HepG2 (cell line): ENCODE data around the gene PLA2G7. TPM values are rescaled to one million over a fixed set of nuclear protein-coding genes. Genes with fewer than 3 reads are reported as not detected.

Experiments
- ATAC-seq: fragments of 200-7000 bp; cut with Tn5 transposase; 3 replicates; pipeline ENCODE4 v1.9.1; 2020; ENCODE audit warnings: mild to moderate bottlenecking, moderate library complexity
- BruUV-seq: library from RNA; stranded (reverse); fragments of 400-500 nt; replicated peaks from 2 replicates; lab custom pipeline; 2021; lab: Mats Ljungman, UMichigan
- CTCF ChIA-PET: fragments of 300-600 bp; formaldehyde crosslinking; extraction: SDS; loops from one replicate; lab custom pipeline; 2021; ENCODE audit warnings: low total read pairs, inconsistent platforms, low intra/inter-chr PET ratio; lab: Yijun Ruan, JAX
- POLR2A ChIA-PET: fragments of 350-600 bp; sonication (Branson Sonifier 250); formaldehyde crosslinking; loops from one replicate; lab custom pipeline; 2020; ENCODE audit warnings: antibody characterized with exemption, inconsistent platforms; lab: Yijun Ruan, JAX
- DNase-seq: peaks from one replicate; pipeline ENCODE4 v3.0.0-alpha.2; 2015; ENCODE audit warnings: low spot score
- FAIRE-seq: peaks from 3 replicates; lab custom pipeline; 2011; peaks lifted over from hg19 to GRCh38; lab: Jason Lieb, UNC
- H2AFZ ChIP-seq: one replicate; pipeline ENCODE4 v1.6.1; 2011; ENCODE audit warnings: low read length, inconsistent platforms
- H3K27ac ChIP-seq: fragments of 300-600 bp; 3 replicates; pipeline ENCODE4 v1.8.0; 2011; ENCODE audit warnings: mixed run types, mild to moderate bottlenecking, mixed read lengths, low read length, inconsistent platforms; ENCODE audit not compliant: insufficient read depth; ENCODE audit errors: extremely low read length
- H3K27me3 ChIP-seq, 2 experiments: fragments of 200-600 bp in 1 of 2; 2 replicates in 1 of 2; 3 replicates in 1 of 2; pipeline versions ENCODE4 v1.6.0 to v1.8.0; 2011; ENCODE audit warnings: low read length in 2 of 2, mild to moderate bottlenecking in 2 of 2, moderate library complexity in 2 of 2, inconsistent platforms in 1 of 2; ENCODE audit not compliant: insufficient read depth in 2 of 2, control insufficient read depth in 1 of 2
- H3K36me3 ChIP-seq, 2 experiments: fragments of 200-600 bp in 1 of 2; replicated peaks in 1 of 2; 2 replicates in 1 of 2; 3 replicates in 1 of 2; pipeline versions ENCODE4 v1.5.1 to v1.8.0; 2011; ENCODE audit warnings: low read length in 2 of 2, inconsistent platforms in 1 of 2; ENCODE audit not compliant: insufficient read depth in 2 of 2, control insufficient read depth in 1 of 2
- H3K4me1 ChIP-seq: 2 replicates; pipeline ENCODE4 v1.5.1; 2012; ENCODE audit warnings: low read length, inconsistent platforms; ENCODE audit not compliant: insufficient read depth
- H3K4me2 ChIP-seq: 2 replicates; pipeline ENCODE4 v1.6.0; 2011; ENCODE audit warnings: low read depth, low read length, inconsistent platforms
- H3K4me3 ChIP-seq, 3 experiments: fragments of 200-600 bp in 1 of 3; sonication (generic), shearing (Covaris generic) in 1 of 3; replicated peaks in 1 of 3; 2 replicates each; pipeline ENCODE4 v1.5.1; 2011 to 2016; ENCODE audit warnings: low read length in 3 of 3, inconsistent platforms in 2 of 3, low read depth in 2 of 3, mild to moderate bottlenecking in 2 of 3, control low read depth in 1 of 3, mixed read lengths in 1 of 3; ENCODE audit not compliant: insufficient read depth in 1 of 3
- H3K79me2 ChIP-seq: one replicate; pipeline ENCODE4 v1.6.1; 2011; ENCODE audit warnings: low read length, inconsistent platforms; ENCODE audit not compliant: insufficient read depth
- H3K9ac ChIP-seq: 2 replicates; pipeline ENCODE4 v1.6.0; 2011; ENCODE audit warnings: mild to moderate bottlenecking, low read depth, low read length, inconsistent platforms; ENCODE audit not compliant: insufficient read depth
- H3K9me3 ChIP-seq: 2 replicates; pipeline ENCODE4 v1.5.1; 2012; ENCODE audit warnings: mild to moderate bottlenecking, low read length
- H4K20me1 ChIP-seq: 2 replicates; pipeline ENCODE4 v1.6.0; 2011; ENCODE audit warnings: inconsistent platforms, mild to moderate bottlenecking, low read length, moderate library complexity; ENCODE audit not compliant: insufficient read depth
- CCAR2 ChIP-seq: fragments of 200-400 bp; formaldehyde crosslinking; optimal IDR thresholded peaks from 2 replicates; pipeline ENCODE3; 2018; ENCODE audit warnings: low read depth, mild to moderate bottlenecking, low read length, moderate library complexity
- DNMT1 ChIP-seq: sonication (generic); formaldehyde crosslinking; IDR thresholded peaks from 2 replicates; pipeline ENCODE4 v1.5.1; 2020; ENCODE audit warnings: mild to moderate bottlenecking, missing genetic modification reagents
- IRF2 ChIP-seq: IDR thresholded peaks from 2 replicates; pipeline ENCODE4 v1.6.1; 2018; ENCODE audit warnings: missing genetic modification reagents, missing compliant biosample characterization
- RBFOX2 ChIP-seq: fragments of 200-400 bp; formaldehyde crosslinking; IDR thresholded peaks from 2 replicates; pipeline ENCODE4 v1.6.1; 2017; ENCODE audit warnings: low read depth, mild to moderate bottlenecking, low read length
- STAT6 ChIP-seq: sonication (generic); formaldehyde crosslinking; IDR thresholded peaks from 2 replicates; pipeline ENCODE4 v1.4.0; 2020; ENCODE audit warnings: missing genetic modification reagents, mild to moderate bottlenecking, borderline replicate concordance
- TGIF2 ChIP-seq: IDR thresholded peaks from 2 replicates; pipeline ENCODE4 v1.6.1; 2016; ENCODE audit warnings: control low read depth, missing compliant biosample characterization
- ZBTB1 ChIP-seq: sonication (generic); formaldehyde crosslinking; IDR thresholded peaks from 2 replicates; pipeline ENCODE4 v1.4.0; 2020; ENCODE audit warnings: missing genetic modification reagents, borderline replicate concordance
- ZBTB20 ChIP-seq: sonication (generic); formaldehyde crosslinking; IDR thresholded peaks from 2 replicates; pipeline ENCODE4 v1.8.1; 2023; ENCODE audit warnings: missing genetic modification reagents, low read depth, mild to moderate bottlenecking, borderline replicate concordance
- ZBTB7B ChIP-seq: sonication (generic); formaldehyde crosslinking; IDR thresholded peaks from 2 replicates; pipeline ENCODE4 v1.4.0; 2020; ENCODE audit warnings: missing genetic modification reagents
- ZNF205 ChIP-seq: IDR thresholded peaks from 2 replicates; pipeline ENCODE4 v1.6.1; 2018; ENCODE audit warnings: missing biosample characterization, missing genetic modification reagents
- in situ Hi-C: cut with HindIII; loops from 2 replicates; pipeline ENCODE4 v1.10.0; 2017; ENCODE audit warnings: low pct_unique_long_range_greater_than_20kb; ENCODE audit not compliant: extremely low pct_ligation_motif_present
- intact Hi-C: fragments of 100-400 bp; cut with micrococcal nuclease; formaldehyde crosslinking; loops from one replicate; pipeline ENCODE4 v1.10.0; 2022; ENCODE audit not compliant: unreplicated experiment
- polyA plus RNA-seq, 8 experiments: library from polyadenylated mRNA; depleted of rRNA in 3 of 8; stranded (reverse) in 7 of 8; unstranded in 1 of 8; fragments of >200 nt; fragmentation: Illumina TruSeq in 4 of 8; extraction: Trizol in 4 of 8; gene quantifications; 2 replicates each; pipeline versions ENCODE4 v1.2.1 to v1.2.3, GENCODE V29; 2011 to 2016; ENCODE audit warnings: low read depth in 4 of 8, missing spikeins in 1 of 8, mixed read lengths in 1 of 8; ENCODE audit not compliant: insufficient read depth in 1 of 8
- total RNA-seq, 5 experiments: library from RNA; depleted of rRNA; stranded (reverse); fragments of >200 nt; fragmentation: Illumina TruSeq; extraction: Trizol; gene quantifications; 2 replicates each; pipeline ENCODE4 v1.2.3, GENCODE V29; 2016; ENCODE audit warnings: low read depth in 1 of 5

Gene PLA2G7
- total and polyA plus RNA-seq, 2 of the 13 experiments (the other 11 are each of a cell fraction or from before 2014, with no cell fraction given): not detected

GRCh38 chr6:46736906-46737305, 1.7 kb upstream of the PLA2G7 start:
- H3K4me2 ChIP-seq: no peak overlapping the region
- CTCF ChIA-PET: no interaction called here
- no TSS peak for BruUV-seq
- H3K27ac ChIP-seq: no peak overlapping the region
- no peaks in the 10 kb centered on the region for H3K36me3 ChIP-seq
- TF ChIP-seq ZBTB7B (CRISPR knock-in tag) (no peak), ZBTB1 (no peak), DNMT1 (no peak), ZBTB20 (CRISPR knock-in tag) (no peak), TGIF2 (CRISPR knock-in tag) (no peak), IRF2 (CRISPR knock-in tag) (no peak), CCAR2 (no peak), RBFOX2 (no peak), ZNF205 (CRISPR knock-in tag) (no peak), STAT6 (CRISPR knock-in tag) (no peak)
- no peaks in the 10 kb centered on the region for H4K20me1 ChIP-seq
- FAIRE-seq: no peak
- peaks cover 4 to 39% of the 10 kb centered on the region in 2 experiments; a peak in 4 of 5 replicates for H3K27me3 ChIP-seq
- POLR2A ChIA-PET: no interaction called here
- in situ Hi-C loops: no loop called here
- no peak for ATAC-seq
- H3K9ac ChIP-seq: no peak overlapping the region
- H3K4me1 ChIP-seq: peaks cover 18% of the 10 kb centered on the region
- DNase-seq: no peak
- intact Hi-C loops: no loop called here
- no peaks in the 10 kb centered on the region for H3K79me2 ChIP-seq
- H2AFZ ChIP-seq: no peak overlapping the region
- H3K9me3 ChIP-seq: no peaks in the 10 kb centered on the region
- H3K4me3 ChIP-seq: no peak overlapping the region
